Measurements from ENCODE around the gene ANKRD40CL.
"Not testable (repeated sequence)": the region's sequence is repeated elsewhere in the genome, so short reads cannot be mapped to it uniquely, and the experiment has no call there.

ANKRD40CL gene, protein sequence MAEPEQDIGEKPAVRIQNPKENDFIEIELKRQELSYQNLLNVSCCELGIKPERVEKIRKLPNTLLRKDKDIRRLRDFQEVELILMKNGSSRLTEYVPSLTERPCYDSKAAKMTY

DNA sequence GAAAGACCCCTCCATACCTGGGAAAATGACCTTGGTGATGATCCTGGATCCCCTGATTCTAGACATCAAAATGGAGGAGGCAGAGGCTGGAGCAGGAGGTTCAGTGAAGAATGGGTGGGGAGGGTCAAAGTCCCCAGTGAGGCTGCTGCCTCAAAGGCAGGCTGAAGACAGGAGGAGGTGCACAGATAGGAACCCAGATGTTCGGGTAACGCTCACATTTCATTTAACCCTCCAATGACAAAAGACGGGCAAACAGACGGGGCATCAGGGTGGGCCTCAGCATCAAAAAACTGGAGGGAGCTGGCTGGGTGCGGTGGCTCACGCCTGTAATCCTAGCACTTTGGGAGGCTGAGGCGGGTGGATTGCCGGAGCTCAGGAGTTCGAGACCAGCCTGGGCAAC lies at the start of gene ANKRD40CL:
TSS of gene ANKRD40CL (minus strand) at position 73 of the 400 bp plus-strand sequence. CDS start 605 bp downstream, outside the sequence.
- DNase-seq, result no peak

DNA sequence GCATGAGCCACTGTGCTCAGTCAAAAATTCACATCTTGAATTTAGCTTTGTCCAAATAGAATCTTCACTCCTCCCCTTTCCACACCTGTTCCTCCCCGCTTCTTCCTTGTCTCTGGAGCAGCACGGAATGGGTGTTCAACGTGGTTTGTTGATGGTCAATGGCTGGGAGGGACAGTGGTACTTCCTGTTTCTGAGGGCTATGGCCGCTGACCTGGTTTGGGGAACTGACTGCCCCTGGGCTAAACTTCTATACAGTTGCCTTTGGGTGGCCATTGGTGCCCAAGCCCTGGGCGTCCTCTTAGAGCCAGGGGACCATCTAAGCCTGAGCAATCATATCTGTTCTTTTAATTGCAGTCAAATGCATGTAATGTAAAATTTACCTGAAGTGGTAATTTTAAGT lies 49.0 kb upstream of the ANKRD40CL start:
- DNase-seq, result no peak

DNA sequence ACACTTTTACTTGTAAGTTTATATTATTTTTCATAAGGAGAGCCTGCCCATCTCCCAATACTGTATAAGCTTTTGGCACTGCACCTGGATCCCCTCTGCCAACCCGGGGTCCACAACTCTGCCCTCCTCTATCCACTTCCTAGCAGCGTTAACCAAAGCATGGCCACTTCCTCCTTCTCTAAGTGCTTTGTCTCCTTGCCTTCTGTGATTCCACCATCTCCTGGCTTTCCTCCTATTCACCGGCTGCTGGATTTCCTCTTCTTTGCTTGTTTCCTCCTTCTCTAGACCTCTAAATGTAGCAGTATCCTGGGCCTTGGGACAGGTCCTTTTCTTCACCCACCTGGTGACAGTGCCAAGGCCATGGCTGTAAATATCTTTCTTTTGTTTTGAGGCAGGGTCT lies 48.1 kb upstream of the ANKRD40CL start:
- DNase-seq, result no peak

DNA sequence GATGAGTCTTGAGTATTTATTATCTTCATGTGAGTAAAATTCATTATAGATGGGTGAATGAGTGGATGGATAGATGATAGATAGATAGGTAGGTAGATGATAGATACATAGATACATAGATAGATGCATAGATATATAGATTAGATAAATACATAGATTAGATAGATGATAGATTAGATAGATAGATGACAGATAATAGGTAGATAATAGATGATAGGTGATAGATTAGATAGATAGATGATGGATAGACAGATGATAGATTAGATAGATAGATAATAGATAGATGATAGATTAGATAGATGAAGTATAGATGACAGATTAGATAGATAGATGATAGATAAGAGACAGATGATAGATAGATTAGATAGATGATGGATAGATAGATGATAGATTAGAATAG lies 46.3 kb upstream of the ANKRD40CL start:
- no peak for DNase-seq

DNA sequence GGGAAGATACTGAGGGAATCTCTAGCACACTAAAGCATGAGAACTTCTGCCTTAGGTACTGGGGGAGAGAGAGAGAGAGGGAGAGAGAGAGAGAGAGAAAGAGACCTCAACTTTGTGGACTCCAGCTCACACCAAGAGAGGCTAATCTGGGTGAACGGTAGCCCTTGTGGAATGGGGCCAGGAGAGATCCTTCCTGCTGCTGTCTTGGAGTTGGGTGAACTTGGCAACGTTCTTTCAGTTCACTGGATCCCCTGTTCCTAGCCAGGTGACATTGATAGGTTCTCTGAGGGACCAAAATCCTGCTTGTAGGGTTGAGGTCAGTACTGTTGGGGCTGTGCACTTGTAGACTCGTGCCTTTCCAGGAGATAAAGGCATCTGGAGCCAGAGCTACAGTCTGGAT lies 41.6 kb upstream of the ANKRD40CL start:
- no peak for DNase-seq

DNA sequence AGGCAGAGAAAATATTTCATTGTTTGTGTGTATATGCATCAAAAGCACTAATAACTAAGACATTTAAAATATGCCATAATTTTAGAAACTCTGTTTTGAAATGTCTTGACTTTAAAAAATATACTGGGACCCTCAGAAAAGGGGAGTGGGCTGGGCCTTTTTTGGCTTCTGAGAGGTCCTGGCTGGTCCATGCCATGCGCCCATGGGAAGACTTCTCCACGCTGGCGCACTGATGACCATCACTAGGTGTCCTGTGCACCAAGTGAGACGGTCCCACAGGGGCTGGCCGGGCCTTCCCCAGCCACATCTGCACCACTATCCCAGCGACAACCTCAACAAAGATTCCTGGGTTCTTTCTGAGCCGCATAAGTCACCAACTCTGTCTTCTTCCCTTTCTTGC lies 41.1 kb upstream of the ANKRD40CL start:
- no peak for DNase-seq

DNA sequence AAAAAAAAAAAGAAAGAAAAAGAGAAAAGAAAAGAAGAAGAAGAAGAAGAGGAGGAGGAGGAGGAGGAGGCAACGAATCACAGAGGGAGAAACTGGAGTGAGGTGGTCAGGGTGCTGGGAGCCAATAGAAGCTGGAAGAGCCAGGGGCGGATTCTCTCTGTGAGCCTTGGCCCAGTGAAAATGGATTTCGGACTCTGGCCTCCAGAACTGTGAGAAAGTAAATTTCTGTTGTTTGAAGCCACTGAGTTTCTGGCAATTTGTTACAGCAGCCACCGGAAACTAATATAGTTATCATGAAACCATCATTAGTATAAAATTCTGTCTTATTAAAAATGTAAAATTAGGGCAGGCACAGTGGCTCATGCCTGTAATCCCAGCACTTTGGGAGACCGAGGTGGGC lies 40.4 kb upstream of the ANKRD40CL start:
- no peak for DNase-seq

DNA sequence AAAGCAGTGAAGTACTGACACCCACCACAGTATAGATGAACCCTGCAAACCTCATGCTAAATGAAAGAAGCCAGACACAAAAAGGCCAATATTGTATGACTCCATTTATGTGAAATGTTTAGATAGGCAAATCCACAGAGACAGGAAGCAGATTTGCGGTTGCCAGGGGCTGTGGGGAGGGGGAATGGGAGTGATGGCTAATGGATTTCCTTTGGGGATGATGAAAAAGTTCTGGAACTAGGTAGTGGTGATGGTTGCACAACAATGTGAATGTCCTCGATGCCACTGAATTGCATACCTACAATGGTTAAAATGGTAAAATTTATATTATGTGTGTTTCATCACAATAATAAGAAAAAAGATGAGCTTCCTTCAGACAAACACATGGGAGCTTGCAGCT lies 39.7 kb upstream of the ANKRD40CL start:
- DNase-seq, result no peak

DNA sequence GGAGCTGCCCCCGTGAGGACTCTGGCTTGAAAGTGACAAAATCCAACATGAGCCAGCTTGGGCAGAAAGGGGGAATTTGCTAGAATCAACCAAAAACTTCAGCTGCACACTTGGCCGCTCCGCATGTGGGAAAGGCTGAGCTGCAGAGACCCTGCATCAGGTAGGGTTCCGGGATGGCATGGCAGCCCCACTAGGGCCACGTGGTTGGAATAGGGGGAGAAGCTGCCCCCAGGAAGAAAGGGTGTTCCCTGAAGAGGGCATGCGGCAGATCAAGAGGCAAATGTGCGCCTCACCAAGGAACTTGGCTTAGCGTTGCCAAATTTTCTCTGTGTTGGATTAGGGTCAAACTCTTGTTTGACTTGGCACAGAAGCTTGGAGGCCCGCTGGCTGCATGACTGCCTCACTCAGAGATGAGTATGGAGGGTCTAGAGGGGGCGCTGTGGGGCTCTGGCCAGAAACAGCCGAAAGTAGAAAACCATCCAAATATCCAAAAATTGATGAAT lies 38.9 kb upstream of the ANKRD40CL start:
- DNase-seq, result peak; percentile 84

DNA sequence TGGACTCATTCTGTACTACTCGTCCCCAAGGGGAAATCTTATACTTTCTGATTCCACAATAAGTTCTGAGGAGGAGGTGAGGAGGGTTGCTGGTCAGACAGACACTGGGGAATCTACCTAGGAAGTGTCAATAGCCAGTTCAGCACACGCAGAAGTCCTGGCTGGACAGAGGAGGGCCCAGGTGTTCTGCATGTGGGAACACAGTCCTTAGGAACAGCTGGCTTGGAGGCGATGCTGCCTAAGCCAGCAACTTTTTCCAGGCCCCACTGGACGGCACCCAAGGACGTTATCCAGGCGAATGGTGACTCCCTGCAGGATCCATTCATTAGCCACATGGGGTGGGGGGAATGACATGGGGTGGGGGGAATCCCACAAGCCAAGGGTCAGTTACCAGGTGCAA lies 38.2 kb upstream of the ANKRD40CL start:
- no peak for DNase-seq

DNA sequence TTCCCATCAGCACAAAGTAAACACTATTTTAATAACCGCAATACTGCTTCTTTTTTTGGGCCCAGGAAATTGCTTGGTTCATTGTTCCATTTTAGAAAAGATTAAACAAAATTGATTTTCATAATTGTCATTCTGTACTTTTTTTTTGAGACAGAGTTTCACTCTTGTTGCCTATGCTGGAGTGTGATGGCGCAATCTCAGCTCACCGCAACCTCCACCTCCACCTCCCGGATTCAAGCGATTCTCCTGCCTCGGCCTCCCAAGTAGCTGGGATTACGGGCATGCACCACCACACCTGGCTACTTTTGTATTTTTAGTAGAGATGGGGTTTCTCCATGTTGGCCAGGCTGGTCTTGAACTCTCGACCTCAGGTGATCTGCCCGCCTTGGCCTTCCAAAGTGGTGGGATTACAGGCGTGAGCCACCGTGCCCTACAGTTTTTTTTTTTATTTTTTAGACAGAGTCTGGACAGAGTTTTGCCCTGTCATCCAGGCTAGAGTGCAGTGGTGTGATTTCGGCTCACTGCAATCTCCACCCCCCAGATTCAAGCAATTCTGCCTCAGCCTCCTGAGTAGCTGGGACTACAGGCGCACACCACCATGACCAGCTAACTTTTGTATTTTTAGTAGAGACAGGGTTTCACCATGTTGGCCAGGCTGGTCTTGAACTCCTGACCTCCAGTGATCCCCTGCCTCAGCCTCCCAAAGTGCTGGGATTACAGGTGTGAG lies 37.6 kb upstream of the ANKRD40CL start:
- not testable (repeated sequence) for DNase-seq

DNA sequence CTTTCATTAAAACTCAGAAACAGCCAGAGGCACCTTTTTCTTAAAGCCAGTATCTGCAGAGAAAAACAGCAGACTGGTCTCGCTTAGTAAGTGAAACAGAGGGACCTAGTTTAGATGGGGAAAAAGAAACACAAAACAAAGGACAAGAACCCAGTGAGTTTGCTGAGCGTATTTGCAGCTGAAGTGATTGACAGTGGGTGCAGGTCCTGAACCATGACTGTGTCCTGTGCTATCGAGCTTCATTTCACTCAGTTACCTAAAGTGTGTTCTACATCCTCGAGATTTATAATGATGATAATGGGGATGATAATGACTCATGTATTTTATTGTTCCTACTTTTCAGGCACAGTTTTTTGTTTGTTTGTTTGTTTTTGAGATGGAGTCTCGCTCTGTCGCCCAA lies 36.4 kb upstream of the ANKRD40CL start:
- DNase-seq, result no peak

DNA sequence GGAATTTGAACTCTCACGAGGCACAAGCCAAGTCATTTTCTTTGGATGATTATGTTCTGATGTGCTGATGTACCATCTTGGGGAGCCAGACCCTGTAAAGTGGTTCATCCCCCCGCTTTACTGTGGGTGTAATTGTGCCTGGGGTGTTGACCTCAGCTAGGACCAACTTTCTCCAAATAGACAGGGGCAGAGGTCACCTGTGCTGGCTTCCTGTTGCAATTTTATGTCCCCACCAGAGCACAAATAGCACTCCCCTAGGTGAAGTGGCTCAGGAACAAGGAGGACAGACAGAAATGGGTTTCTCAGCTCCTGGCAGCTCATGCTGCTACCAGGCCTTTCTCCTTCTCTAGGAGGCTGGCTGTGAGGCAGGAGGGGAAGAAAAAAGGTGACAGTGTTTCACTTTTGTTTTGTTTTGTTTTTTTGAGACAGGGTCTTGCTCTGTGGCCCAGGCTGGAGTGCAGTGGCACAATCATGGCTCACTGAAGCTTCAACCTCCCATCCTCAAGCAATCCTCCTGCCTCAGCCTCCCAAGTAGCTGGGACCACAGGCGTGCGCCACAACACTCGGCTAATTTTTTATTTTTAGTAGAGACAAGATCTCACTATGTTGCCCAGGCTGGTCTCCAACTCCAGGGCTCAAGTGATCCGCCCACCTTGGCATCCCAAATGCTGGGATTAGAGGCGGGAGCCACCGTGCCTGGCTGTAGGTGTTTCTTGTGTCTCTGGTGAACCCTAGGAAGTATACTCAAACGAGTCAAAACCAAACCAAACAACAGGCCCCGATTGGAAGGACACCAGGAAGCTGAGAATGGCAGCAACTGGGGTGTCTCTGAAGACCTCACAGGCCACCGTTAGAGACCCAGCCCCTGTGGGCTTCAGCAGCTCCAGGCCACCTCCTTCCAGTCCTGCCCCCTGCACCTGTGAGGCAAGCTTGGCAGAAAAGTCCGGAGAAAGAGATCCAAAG lies 35.6 kb upstream of the ANKRD40CL start:
- DNase-seq, result no peak

DNA sequence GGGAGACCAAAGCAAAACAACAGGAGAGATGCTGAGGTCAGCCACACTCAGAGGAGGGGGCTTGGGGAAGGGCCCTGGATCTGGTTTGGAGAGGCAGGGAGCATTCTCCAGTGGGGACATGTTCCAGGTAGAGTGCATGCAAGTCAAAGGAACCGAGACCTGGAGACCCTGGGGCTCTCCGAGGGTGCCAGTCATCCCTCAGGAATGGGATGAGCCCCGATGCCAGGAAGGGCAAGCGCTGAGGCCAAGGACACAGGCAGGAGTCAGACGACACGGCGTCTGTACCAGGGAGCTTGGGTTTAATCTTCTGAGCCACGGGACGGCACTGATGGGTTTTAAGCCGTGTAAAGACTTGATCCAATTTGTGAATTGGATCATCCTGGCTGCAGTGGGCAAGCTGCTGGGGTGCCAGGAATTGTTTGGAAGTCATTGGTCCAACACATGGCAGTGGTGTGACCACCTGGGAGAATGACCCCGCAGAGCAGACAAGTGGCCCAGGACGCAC lies 32.9 kb upstream of the ANKRD40CL start:
- no peak for DNase-seq

DNA sequence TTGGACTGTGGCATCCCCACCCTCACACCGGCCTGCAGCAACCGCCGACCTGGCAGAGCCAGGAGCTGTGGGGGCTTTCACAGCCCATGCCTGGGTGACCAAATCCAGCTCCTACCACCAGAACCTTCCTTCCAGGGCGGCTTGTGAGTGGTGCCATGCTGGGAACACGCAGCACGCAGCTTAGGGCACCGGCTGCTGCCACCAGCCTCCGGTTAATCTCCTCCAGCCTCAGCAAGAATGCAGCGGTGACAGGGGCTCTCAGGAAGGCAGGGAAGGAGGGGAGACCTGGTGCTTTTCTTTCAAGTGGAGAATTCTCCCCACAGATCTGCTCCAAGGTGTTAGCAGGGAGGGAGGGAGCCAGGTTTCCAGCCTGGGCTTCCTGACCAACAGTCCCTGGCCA lies 32.3 kb upstream of the ANKRD40CL start:
- DNase-seq, result no peak

DNA sequence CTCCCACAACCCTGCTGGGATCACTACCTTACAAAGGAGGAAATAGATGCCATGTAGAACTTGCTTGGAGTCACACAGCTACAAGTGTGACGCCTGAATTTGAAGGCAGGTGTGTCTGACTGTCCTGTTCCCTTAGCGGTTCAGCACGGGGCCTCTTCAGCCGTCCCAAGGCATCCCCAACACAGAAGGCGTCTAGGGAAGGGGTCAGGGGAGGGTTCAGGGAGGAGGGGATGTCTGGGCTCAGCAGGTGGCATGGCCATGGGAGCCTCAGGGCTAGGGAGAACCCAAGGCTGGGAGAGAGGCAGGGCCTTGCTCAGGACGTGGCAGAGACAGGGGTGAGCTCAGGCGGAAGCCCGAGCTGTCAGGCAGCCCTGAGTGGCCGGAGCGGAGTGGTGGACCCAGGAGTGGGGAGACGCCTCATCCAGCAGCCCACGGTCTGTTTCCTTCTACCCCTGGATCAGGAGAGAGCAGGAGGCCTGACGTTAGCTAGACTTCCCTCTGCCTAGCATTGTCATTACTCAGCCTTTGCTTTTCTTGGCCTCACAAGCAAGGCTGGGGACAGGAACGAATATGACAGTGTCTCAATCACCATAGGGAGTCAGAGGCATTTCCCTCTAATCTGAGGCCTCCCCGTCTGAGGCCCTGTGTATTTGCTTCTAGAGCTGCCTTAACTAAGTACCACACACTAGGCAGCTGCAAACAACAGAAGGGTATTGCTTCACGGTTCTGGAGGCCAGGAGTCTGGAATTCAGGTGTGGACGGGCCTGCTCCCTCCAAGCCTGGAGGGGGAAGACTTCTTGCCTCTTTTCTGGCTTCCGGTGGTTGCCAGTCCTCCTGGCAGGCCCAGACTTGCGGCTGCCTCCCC lies 31.3 kb upstream of the ANKRD40CL start:
- DNase-seq, result no peak

DNA sequence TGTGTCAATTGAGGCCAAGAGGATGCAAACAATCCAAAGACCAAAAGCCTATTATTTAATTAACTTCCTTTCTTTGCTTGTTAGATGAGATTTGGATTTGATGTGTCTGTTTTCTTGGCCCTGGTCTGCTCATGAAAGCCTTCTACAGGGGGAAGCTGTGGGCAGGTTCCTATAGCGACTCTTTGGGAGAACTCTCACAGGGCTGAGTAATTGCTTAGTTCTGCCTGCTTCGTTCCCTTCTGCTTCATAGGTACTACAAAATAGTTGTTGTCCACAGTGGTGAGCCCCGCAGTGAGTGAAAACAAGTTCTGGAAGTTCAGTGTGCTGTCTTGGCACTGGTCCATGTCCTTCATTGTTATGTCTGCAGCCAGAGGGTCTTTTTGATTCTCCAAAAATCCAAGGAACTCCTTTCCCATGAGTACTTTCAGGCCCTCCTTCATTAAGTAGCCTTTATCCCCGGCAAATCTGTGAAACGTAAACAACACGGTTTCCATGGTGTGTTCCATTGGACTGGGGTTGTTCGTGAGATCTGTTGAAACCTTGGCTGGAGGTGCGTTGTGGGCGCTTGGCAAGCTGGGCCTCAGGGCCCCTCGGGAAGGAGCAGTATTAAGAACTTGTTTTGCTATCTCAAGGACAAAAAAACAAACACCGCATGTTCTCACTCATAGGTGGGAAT lies 30.0 kb upstream of the ANKRD40CL start:
- DNase-seq, result no peak

DNA sequence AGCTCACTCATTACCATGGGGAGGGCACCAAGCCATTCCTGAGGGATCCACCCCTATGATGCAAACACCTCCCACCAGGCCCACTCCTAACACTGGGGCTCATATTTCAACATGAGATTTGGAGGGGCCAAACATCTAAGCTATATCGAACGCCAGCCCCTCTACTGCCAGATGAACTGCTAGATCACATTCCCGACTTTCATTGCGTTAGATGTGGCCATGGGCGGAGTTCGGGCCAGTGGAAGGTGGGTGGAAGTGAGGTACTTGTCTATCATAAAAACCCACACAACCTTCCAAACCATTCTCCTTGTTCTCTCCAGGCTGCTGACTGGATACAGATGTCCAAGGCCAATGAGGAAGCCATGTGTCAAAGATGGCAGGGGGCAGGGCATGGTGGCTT lies 27.0 kb upstream of the ANKRD40CL start:
- DNase-seq, result no peak

DNA sequence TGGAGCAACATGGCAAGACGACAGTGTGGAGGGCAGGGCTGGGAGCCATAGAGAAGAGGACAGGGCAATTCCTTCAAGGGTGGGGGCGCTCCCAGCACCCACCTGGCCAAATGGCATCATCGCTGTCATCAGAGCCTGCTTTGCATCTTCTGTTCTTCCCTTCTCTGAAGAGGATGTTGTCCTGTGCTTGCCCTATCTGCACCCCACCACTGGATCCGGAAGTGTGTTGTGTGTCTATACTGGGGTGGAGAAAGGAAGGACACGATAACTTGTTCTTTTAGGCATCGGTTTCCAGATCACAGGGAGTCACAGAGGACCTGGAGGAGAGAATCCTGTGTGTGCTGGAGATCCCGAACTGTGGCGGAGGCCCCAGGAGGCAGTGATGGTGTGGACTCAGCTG lies 25.7 kb upstream of the ANKRD40CL start:
- no peak for DNase-seq

DNA sequence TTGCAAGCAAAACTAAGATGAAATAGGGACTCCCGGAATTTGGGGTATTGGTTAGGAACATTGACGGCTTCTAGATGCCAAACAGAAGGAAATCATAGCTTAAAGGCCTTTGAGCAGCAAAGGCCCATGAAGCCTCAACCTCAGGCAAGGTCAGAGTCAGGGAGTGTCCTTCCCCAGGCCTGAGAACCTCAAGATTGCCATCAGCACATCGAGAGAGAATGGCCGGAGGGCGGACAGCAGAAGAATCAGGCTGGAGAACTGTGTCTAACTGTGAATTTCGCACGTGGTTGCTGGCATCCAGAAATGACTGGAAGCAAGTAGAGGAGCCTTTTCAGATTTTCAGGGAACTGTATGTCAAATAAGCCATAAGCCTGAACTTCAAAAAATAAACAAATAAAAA lies 24.8 kb upstream of the ANKRD40CL start:
- DNase-seq, result no peak

DNA sequence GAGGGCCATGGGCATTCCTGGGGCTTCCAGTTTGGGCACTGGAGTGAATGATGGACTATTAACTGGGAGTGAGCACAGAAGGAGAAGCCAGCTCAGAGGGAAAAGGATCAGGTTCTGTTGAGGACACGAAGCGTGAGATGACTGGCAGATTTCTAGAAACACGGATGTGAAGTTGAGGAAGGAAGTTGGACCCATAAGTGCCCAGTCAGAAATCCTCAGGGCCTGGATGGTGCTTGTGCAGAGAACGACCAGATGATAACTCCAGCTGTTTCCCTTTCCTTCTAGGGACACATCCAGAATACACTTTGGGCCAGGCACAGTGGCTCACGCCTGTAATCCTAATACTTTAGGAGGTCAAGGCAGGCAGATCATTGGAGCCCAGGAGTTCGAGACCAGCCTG lies 23.3 kb upstream of the ANKRD40CL start:
- DNase-seq, result no peak

DNA sequence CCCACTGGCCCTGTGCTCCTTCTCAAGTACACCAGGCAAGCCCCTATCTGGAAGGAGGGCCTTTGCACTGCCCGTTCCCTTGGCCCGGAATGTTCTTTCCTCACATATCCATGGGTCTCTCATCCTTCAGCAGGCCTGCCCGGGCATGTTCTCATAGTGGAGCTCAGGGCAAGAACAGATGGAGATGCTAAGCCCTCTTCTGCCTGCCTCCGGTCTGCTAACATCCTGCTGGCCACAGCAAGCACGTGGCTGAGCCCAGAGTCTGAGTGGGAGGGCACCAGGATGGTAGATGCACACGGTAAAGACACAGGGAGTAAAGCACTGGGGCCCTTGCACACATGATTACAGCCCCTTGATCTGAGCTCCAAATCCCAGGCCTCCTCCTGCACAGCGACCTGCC lies 19.8 kb upstream of the ANKRD40CL start:
- peak; percentile 85 for DNase-seq
